HepG2 (cell line): ENCODE measurements around the gene DIP2C.

Experiments
- GABPA ChIP-seq, 2 experiments: IDR thresholded peaks; 2 replicates each; pipeline ENCODE4 v1.6.1; 2011 to 2016; ENCODE audit warnings: low read depth in 2 of 2, low read length in 1 of 2, missing biosample characterization in 1 of 2, missing genetic modification characterization in 1 of 2
- IRF2 ChIP-seq: IDR thresholded peaks from 2 replicates; pipeline ENCODE4 v1.6.1; 2018; ENCODE audit warnings: missing genetic modification reagents, missing compliant biosample characterization
- NR1H2 ChIP-seq: sonication (generic); formaldehyde crosslinking; IDR thresholded peaks from 2 replicates; pipeline ENCODE4 v1.8.1; 2022; ENCODE audit warnings: low read depth, missing genetic modification reagents, borderline replicate concordance
- PHF8 ChIP-seq: sonication (generic); formaldehyde crosslinking; IDR thresholded peaks from 2 replicates; pipeline ENCODE4 v1.5.0; 2020; ENCODE audit warnings: missing genetic modification reagents
- RAD21 ChIP-seq: fragments of 450-650 bp; formaldehyde crosslinking; IDR thresholded peaks from 2 replicates; pipeline ENCODE4 v1.5.0; 2020; ENCODE audit warnings: mild to moderate bottlenecking
- SP1 ChIP-seq, 2 experiments: fragments of 450-650 bp in 1 of 2; sonication (generic) in 1 of 2; formaldehyde crosslinking in 1 of 2; IDR thresholded peaks; 2 replicates each; pipeline versions ENCODE4 v1.4.0 to v1.6.1; 2016 to 2020; ENCODE audit warnings: missing genetic modification reagents in 1 of 2
- ZNF180 ChIP-seq: sonication (generic); formaldehyde crosslinking; IDR thresholded peaks from 2 replicates; pipeline ENCODE4 v1.4.0; 2020; ENCODE audit warnings: low read depth, missing genetic modification reagents, borderline replicate concordance
- ZNF724P ChIP-seq: sonication (generic); formaldehyde crosslinking; IDR thresholded peaks from 2 replicates; pipeline ENCODE4 v1.8.0; 2022; ENCODE audit warnings: missing genetic modification reagents, borderline replicate concordance
- ZNF768 ChIP-seq: sonication (generic); formaldehyde crosslinking; IDR thresholded peaks from 2 replicates; pipeline ENCODE4 v1.4.0; 2020; ENCODE audit warnings: missing genetic modification reagents
- ZSCAN30 ChIP-seq: sonication (generic); formaldehyde crosslinking; IDR thresholded peaks from 2 replicates; pipeline ENCODE4 v1.5.0; 2020; ENCODE audit warnings: mild to moderate bottlenecking, missing genetic modification reagents
- TF ChIP-seq, protein P1 (sequence below): sonication (generic); formaldehyde crosslinking; IDR thresholded peaks from 2 replicates; pipeline ENCODE4 v1.5.0; 2020; ENCODE audit warnings: mild to moderate bottlenecking, missing genetic modification reagents, moderate library complexity
- TF ChIP-seq, protein P2 (sequence below): sonication (generic); formaldehyde crosslinking; IDR thresholded peaks from 2 replicates; pipeline ENCODE4 v1.8.1; 2022; ENCODE audit warnings: low read depth, mild to moderate bottlenecking, missing genetic modification reagents
- TF ChIP-seq, protein P3 (sequence below): sonication (generic); formaldehyde crosslinking; IDR thresholded peaks from 2 replicates; pipeline ENCODE4 v1.4.0; 2020; ENCODE audit warnings: missing genetic modification reagents

DNA sequence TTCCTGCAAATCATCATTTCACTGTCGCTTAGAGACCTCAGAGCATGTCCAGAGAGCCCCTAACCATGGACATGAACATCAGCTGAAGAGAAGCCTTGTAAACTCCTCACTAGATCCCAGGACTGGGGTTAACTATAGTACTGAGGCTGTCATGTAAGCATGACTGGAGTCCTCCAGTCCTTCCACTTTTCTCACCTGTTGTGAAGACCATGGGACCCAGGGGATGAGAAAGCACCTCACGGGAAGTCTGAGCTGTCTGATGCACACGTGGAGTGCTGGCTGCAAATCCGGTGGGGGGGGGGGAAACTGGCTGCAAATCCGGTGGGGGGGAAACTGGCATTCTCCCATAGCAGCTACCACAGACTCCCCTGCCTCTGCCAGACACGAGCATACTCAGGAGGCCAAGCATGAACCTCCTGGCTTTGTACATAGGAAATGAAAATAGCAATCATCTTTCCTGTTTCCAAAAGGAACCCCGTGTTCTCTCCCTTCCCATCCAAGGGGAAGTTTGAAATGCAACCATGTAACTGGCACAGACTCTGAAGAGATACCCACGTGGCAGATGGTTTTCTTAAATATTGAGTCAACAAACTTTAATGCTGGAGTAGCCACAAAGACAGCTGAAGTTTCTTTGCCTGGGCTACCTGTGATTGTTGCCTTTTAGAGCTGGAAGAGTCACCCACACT lies 292.8 kb downstream of the DIP2C start:
- no peak for TF ChIP-seq SP1 (IDR thresholded peaks at IDR 0.05)
- TF ChIP-seq SP1 (CRISPR knock-in tag; IDR thresholded peaks at IDR 0.05) = no peak
- TF ChIP-seq PHF8 (CRISPR knock-in tag) = no peak
- no peak for TF ChIP-seq RAD21 (CRISPR knock-in tag)
- no peak for TF ChIP-seq ZSCAN30
- TF ChIP-seq ZNF724P (CRISPR knock-in tag) = no peak
- TF ChIP-seq, protein P1, sequence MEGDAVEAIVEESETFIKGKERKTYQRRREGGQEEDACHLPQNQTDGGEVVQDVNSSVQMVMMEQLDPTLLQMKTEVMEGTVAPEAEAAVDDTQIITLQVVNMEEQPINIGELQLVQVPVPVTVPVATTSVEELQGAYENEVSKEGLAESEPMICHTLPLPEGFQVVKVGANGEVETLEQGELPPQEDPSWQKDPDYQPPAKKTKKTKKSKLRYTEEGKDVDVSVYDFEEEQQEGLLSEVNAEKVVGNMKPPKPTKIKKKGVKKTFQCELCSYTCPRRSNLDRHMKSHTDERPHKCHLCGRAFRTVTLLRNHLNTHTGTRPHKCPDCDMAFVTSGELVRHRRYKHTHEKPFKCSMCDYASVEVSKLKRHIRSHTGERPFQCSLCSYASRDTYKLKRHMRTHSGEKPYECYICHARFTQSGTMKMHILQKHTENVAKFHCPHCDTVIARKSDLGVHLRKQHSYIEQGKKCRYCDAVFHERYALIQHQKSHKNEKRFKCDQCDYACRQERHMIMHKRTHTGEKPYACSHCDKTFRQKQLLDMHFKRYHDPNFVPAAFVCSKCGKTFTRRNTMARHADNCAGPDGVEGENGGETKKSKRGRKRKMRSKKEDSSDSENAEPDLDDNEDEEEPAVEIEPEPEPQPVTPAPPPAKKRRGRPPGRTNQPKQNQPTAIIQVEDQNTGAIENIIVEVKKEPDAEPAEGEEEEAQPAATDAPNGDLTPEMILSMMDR (CRISPR knock-in tag) = no peak
- no peak for TF ChIP-seq ZNF180 (CRISPR knock-in tag)
- TF ChIP-seq IRF2 (CRISPR knock-in tag) = no peak
- TF ChIP-seq, protein P2, sequence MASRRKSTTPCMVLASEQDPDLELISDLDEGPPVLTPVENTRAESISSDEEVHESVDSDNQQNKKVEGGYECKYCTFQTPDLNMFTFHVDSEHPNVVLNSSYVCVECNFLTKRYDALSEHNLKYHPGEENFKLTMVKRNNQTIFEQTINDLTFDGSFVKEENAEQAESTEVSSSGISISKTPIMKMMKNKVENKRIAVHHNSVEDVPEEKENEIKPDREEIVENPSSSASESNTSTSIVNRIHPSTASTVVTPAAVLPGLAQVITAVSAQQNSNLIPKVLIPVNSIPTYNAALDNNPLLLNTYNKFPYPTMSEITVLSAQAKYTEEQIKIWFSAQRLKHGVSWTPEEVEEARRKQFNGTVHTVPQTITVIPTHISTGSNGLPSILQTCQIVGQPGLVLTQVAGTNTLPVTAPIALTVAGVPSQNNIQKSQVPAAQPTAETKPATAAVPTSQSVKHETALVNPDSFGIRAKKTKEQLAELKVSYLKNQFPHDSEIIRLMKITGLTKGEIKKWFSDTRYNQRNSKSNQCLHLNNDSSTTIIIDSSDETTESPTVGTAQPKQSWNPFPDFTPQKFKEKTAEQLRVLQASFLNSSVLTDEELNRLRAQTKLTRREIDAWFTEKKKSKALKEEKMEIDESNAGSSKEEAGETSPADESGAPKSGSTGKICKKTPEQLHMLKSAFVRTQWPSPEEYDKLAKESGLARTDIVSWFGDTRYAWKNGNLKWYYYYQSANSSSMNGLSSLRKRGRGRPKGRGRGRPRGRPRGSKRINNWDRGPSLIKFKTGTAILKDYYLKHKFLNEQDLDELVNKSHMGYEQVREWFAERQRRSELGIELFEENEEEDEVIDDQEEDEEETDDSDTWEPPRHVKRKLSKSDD (CRISPR knock-in tag) = no peak
- TF ChIP-seq GABPA (IDR thresholded peaks at IDR 0.05; ENCODE audit: low read depth, low read length) = no peak
- no peak for TF ChIP-seq GABPA (CRISPR knock-in tag; IDR thresholded peaks at IDR 0.05; ENCODE audit: low read depth)
- TF ChIP-seq, protein P3, sequence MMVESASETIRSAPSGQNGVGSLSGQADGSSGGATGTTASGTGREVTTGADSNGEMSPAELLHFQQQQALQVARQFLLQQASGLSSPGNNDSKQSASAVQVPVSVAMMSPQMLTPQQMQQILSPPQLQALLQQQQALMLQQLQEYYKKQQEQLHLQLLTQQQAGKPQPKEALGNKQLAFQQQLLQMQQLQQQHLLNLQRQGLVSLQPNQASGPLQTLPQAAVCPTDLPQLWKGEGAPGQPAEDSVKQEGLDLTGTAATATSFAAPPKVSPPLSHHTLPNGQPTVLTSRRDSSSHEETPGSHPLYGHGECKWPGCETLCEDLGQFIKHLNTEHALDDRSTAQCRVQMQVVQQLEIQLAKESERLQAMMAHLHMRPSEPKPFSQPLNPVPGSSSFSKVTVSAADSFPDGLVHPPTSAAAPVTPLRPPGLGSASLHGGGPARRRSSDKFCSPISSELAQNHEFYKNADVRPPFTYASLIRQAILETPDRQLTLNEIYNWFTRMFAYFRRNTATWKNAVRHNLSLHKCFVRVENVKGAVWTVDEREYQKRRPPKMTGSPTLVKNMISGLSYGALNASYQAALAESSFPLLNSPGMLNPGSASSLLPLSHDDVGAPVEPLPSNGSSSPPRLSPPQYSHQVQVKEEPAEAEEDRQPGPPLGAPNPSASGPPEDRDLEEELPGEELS (CRISPR knock-in tag) = no peak
- no peak for TF ChIP-seq NR1H2
- TF ChIP-seq ZNF768 (CRISPR knock-in tag) = no peak
